ENCODE measurements around the gene NDUFS6. TPM values are rescaled to one million over a fixed set of nuclear protein-coding genes. Genes with fewer than 3 reads are reported as not detected.

Gene NDUFS6
- total RNA-seq, 4 donors from 2014 or later = 26.5 to 36.9 (median 34.5) TPM

- TF ChIP-seq, protein P1, sequence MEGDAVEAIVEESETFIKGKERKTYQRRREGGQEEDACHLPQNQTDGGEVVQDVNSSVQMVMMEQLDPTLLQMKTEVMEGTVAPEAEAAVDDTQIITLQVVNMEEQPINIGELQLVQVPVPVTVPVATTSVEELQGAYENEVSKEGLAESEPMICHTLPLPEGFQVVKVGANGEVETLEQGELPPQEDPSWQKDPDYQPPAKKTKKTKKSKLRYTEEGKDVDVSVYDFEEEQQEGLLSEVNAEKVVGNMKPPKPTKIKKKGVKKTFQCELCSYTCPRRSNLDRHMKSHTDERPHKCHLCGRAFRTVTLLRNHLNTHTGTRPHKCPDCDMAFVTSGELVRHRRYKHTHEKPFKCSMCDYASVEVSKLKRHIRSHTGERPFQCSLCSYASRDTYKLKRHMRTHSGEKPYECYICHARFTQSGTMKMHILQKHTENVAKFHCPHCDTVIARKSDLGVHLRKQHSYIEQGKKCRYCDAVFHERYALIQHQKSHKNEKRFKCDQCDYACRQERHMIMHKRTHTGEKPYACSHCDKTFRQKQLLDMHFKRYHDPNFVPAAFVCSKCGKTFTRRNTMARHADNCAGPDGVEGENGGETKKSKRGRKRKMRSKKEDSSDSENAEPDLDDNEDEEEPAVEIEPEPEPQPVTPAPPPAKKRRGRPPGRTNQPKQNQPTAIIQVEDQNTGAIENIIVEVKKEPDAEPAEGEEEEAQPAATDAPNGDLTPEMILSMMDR (IDR thresholded peaks at IDR 0.05; ENCODE audit: low read depth) = no peak
These were observed 34.2 kb downstream of the NDUFS6 start for GRCh38 chr5:1835431-1835830.

- TF ChIP-seq, protein P1 (IDR thresholded peaks at IDR 0.05; ENCODE audit: low read depth) = no peak
These were observed 35.1 kb downstream of the NDUFS6 start for GRCh38 chr5:1836176-1836890.

DNA sequence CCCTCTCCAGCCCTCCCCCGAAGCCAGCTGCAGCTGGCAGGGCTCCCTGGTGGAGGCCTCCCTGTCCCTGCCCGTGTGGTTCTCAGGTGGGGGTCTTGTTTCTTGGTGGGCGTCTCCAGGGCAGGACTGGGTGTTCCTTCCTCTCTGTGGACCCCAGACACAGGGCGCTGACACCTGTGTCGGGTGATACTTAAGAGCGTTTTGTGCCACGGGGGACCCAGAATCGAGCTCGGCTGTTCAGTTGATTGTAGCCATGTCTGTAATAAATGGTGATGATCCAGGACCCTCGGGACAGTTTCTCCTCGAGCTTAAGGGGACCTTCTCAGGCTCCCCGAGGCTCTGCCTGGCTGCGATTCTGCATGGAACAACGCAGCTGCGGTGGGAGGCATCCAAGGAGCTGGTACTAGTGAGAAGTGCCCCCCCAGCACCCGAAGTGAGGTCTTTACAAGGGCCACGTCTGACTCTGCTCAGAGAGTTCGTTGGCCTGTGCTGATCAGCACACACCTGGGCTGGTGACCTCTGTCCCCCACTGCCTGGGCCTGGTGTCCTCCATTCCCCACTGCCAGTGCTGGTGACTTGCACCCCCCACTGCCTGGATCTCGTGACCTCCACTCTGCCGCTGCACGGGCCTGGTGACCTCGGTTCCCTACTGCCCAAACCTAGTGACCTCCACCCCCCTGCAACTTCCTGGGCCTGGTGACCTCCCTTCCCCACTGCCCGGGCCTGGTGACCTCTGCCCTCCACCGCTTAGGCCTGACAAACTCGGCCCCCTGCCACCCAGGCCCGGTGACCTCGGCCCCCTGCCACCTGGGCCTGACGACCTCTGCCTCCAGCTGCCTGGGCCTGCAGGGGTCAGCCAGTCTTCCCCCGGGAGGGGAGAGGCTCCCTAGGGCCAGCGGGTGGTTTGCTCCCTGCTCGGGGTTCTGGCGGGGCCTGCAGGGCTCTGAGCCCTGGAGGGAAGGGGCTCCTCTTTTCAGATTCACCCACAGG, 36.0 kb downstream of the NDUFS6 start:
- TF ChIP-seq, protein P1 (IDR thresholded peaks at IDR 0.05; ENCODE audit: low read depth) = no peak

DNA sequence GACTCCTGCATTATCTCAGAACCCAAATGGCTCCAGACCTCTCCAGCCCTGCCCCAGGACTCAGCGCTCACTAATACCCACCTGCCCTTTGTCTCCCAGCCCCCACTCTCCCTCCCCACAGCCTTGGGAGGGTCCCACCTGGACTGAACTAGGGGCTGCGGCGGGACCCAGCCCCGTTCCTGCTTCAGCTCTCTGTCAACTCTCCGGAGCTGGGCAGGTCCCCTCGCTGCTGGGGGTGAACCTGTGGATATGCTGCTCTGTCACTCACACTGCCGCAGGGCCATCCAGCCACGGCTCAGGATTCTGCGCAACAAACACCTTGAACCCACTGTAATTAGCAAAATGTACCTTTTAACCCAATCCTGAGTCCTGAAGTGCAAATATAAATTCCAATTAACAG, 36.8 kb downstream of the NDUFS6 start:
- TF ChIP-seq, protein P1 (IDR thresholded peaks at IDR 0.05; ENCODE audit: low read depth) = no peak

- TF ChIP-seq, protein P1 (IDR thresholded peaks at IDR 0.05; ENCODE audit: low read depth) = no peak
These were observed 38.9 kb downstream of the NDUFS6 start for GRCh38 chr5:1840071-1840547.

GRCh38 chr5:1840741-1841521, 39.7 kb downstream of the NDUFS6 start:
- TF ChIP-seq, protein P1 (IDR thresholded peaks at IDR 0.05; ENCODE audit: low read depth) = no peak
